Sigmoid colon (tissue), 7 donors: ENCODE data around the gene KLHL26. TPM values are rescaled to one million over a fixed set of nuclear protein-coding genes. Genes with fewer than 3 reads are reported as not detected.
A peak's percentile ranks its signal among the peaks of the same experiment; 100 is the strongest.
"Not testable (repeated sequence)": the region's sequence is repeated elsewhere in the genome, so short reads cannot be mapped to it uniquely, and the experiment has no call there.

Experiments
- DNase-seq: peaks from one replicate; pipeline ENCODE4 v3.0.0-alpha.2; 2019
- H3K27ac ChIP-seq, 4 donors: fragments of 200-600 bp; sonication (generic); one replicate each; pipeline ENCODE4 v1.5.1; 2016 to 2019; ENCODE audit warnings: mild to moderate bottlenecking in 1 of 4
- H3K27me3 ChIP-seq, 3 donors: fragments of 200-600 bp; sonication (generic); one replicate each; pipeline ENCODE4 v1.5.1; 2019; ENCODE audit warnings: mild to moderate bottlenecking in 1 of 3
- H3K36me3 ChIP-seq, 4 donors: fragments of 200-600 bp; sonication (generic); one replicate each; pipeline ENCODE4 v1.5.1; 2016 to 2019
- H3K4me1 ChIP-seq, 4 donors: fragments of 200-600 bp; sonication (generic); one replicate each; pipeline ENCODE4 v1.5.1; 2017 to 2019
- H3K4me3 ChIP-seq, 4 donors: fragments of 200-600 bp; sonication (generic); one replicate each; pipeline ENCODE4 v1.5.1; 2017 to 2019; ENCODE audit warnings: mild to moderate bottlenecking in 2 of 4, moderate library complexity in 1 of 4
- H3K9me3 ChIP-seq, 4 donors: fragments of 200-600 bp in 3 of 4; sonication (generic) in 3 of 4; one replicate each; pipeline versions ENCODE4 v1.5.1 to v1.6.1; 2013 to 2019
- CTCF ChIP-seq, 4 experiments: fragments of 450-650 bp in 3 of 4; fragments of 200-600 bp in 1 of 4; IDR thresholded peaks; one replicate each; pipeline ENCODE4 v1.5.1; 2016 to 2019; ENCODE audit warnings: antibody characterized with exemption in 4 of 4, mild to moderate bottlenecking in 3 of 4, moderate library complexity in 2 of 4
- EP300 ChIP-seq, 4 donors: sonication (generic); formaldehyde crosslinking; IDR thresholded peaks; one replicate each; pipeline ENCODE4 v1.6.1; 2017; ENCODE audit warnings: antibody characterized with exemption in 4 of 4
- POLR2A ChIP-seq, 2 donors: fragments of 450-650 bp; IDR thresholded peaks; one replicate each; pipeline ENCODE4 v1.6.1; 2016; ENCODE audit warnings: antibody characterized with exemption in 2 of 2, mild to moderate bottlenecking in 2 of 2, moderate library complexity in 2 of 2
- POLR2AphosphoS5 ChIP-seq, 4 donors: sonication (generic); formaldehyde crosslinking; IDR thresholded peaks; one replicate each; pipeline ENCODE4 v1.6.1; 2017; ENCODE audit warnings: antibody characterized with exemption in 4 of 4
- WGBS, 2 donors: extraction: QIAGEN DNeasy Blood & Tissue Kit; methylation state at CpG; one replicate each; pipeline ENCODE4 v1.1.7; 2013; 5-methylcytosine and 5-hydroxymethylcytosine counted together
- intact Hi-C: fragments of 100-400 bp; cut with DNase I; formaldehyde crosslinking; loops from one replicate; pipeline ENCODE4 v1.15.1; 2023
- polyA plus RNA-seq, 3 donors: library from polyadenylated mRNA; stranded (reverse); fragments of 200-250 nt; gene quantifications; one replicate each; pipeline ENCODE4 v1.2.3, GENCODE V29; 2013
- total RNA-seq, 4 donors: library from RNA; depleted of rRNA; stranded (reverse); fragments of >200 nt; gene quantifications; one replicate each; pipeline ENCODE4 v1.1.0, GENCODE V29; 2016
- donor health status: healthy with polysubstance abuse.
- donor health status: Bipolar disorder and iron deficiency.
- donor health status: healthy.

KLHL26 gene
- total and polyA plus RNA-seq, 7 donors, result 1.6 to 8.3 (median 4.8) TPM

- 82% methylated on average over 13 of the region's 13 CpGs for WGBS, 2 donors
- TF ChIP-seq POLR2AphosphoS5 (IDR thresholded peaks at IDR 0.05), result no peak
- no peak for TF ChIP-seq EP300 (IDR thresholded peaks at IDR 0.05)
- no peak for TF ChIP-seq CTCF (IDR thresholded peaks at IDR 0.05)
- TF ChIP-seq POLR2A (IDR thresholded peaks at IDR 0.05), result no peak
- Histone ChIP-seq H3K9me3 (no peaks in the 10 kb centered on the region), H3K4me3 (no peak overlapping the region), H3K36me3 (no peaks in the 10 kb centered on the region), H3K4me1 (peaks cover 0 to 58% (median 34%) of the 10 kb centered on the region in 4 donors), H3K27ac (peak overlapping the region in 2 of 4 donors; percentile 57 to 80), H3K27me3 (no peaks in the 10 kb centered on the region)
- intact Hi-C loops, result no loop called here
- no peak for DNase-seq
Measured at GRCh38 chr19:18677156-18677555, 40.3 kb downstream of the KLHL26 start.

GRCh38 chr19:18680148-18680547 lies 43.3 kb downstream of the KLHL26 start:
- not testable (repeated sequence) for H3K36me3 ChIP-seq, H3K9me3 ChIP-seq, H3K27me3 ChIP-seq, DNase-seq, H3K27ac ChIP-seq, H3K4me3 ChIP-seq
- WGBS, 2 donors, result 93 to 99% methylated on average over 1 of the region's 1 CpG
- H3K4me1 ChIP-seq, result peaks cover 0 to 51% (median 33%) of the 10 kb centered on the region in 4 donors
- intact Hi-C loops, result loop anchor here (5.0 kb wide), 2 partner anchors 93 to 512 kb away; partner anchors contain the start of genes BORCS8, REX1BD and RFXANK

- peak overlapping the region in 3 of 4 donors; percentile 56 to 60 (median 57) for H3K4me3 ChIP-seq
- H3K27me3 ChIP-seq, result no peaks in the 10 kb centered on the region
- intact Hi-C loops, result loop anchor here (2.0 to 5.0 kb wide), 3 partner anchors 46 to 510 kb away; partner anchors contain the start of genes BORCS8, KLHL26, REX1BD and RFXANK
- H3K4me1 ChIP-seq, result peaks cover 0 to 30% (median 27%) of the 10 kb centered on the region in 4 donors
- H3K9me3 ChIP-seq, result no peaks in the 10 kb centered on the region
- whole genome bisulfite sequencing, 2 donors, result 13 to 43% methylated on average over 8 of the region's 8 CpGs
- H3K36me3 ChIP-seq, result no peaks in the 10 kb centered on the region
- TF ChIP-seq POLR2A (IDR thresholded peaks at IDR 0.05) (no peak), CTCF (IDR thresholded peaks at IDR 0.05) (no peak), POLR2AphosphoS5 (IDR thresholded peaks at IDR 0.05) (no peak), EP300 (IDR thresholded peaks at IDR 0.05) (no peak)
- H3K27ac ChIP-seq, result peak overlapping the region; percentile 83 to 87 (median 84)
- no peak for DNase-seq
Measured at GRCh38 chr19:18682807-18683108, 45.9 kb downstream of the KLHL26 start.

- Histone ChIP-seq H3K27ac (peak within 1 kb of the TSS; percentile 83 to 87 (median 84)), H3K27me3 (no peaks in the 10 kb centered on the region), H3K36me3 (no peaks in the 10 kb centered on the region), H3K4me3 (peak within 1 kb of the TSS; percentile 56 to 60 (median 57)), H3K9me3 (no peaks in the 10 kb centered on the region), H3K4me1 (peaks cover 0 to 24% (median 21%) of the 10 kb centered on the region in 4 donors)
- intact Hi-C loops, result loop anchor here (2.0 to 5.0 kb wide), 3 partner anchors 47 to 509 kb away; partner anchors contain the start of genes BORCS8, KLHL26, REX1BD and RFXANK
- 1% methylated on average over 86 to 87 of the region's 93 CpGs for WGBS, 2 donors
- peak; percentile 94 for DNase-seq
- peak; percentile 55 to 85 (median 80) for TF ChIP-seq POLR2AphosphoS5 (IDR thresholded peaks at IDR 0.05)
- peak in 1 of 2 donors; percentile 28 for TF ChIP-seq POLR2A (IDR thresholded peaks at IDR 0.05)
- no peak for TF ChIP-seq CTCF (IDR thresholded peaks at IDR 0.05)
- TF ChIP-seq EP300 (IDR thresholded peaks at IDR 0.05), result no peak
Measured at GRCh38 chr19:18683109-18683957, 46.5 kb downstream of the KLHL26 start, which contains the start of gene CRTC1. Gene CRTC1, plus strand, starts transcription at chr19:18683680. Its CDS starts 23 bp downstream, at chr19:18683703.

GRCh38 chr19:18683958-18684641 lies 47.3 kb downstream of the KLHL26 start:
- peak overlapping the region; percentile 56 to 60 (median 57) for H3K4me3 ChIP-seq
- H3K36me3 ChIP-seq, result no peaks in the 10 kb centered on the region
- DNase-seq, result no peak
- 12 to 18% methylated on average over 16 of the region's 16 CpGs for WGBS, 2 donors
- TF ChIP-seq POLR2A (IDR thresholded peaks at IDR 0.05), result no peak
- no peak for TF ChIP-seq EP300 (IDR thresholded peaks at IDR 0.05)
- TF ChIP-seq POLR2AphosphoS5 (IDR thresholded peaks at IDR 0.05), result no peak
- no peak for TF ChIP-seq CTCF (IDR thresholded peaks at IDR 0.05)
- intact Hi-C loops, result loop anchor here (2.0 to 5.0 kb wide), 3 partner anchors 47 to 508 kb away; partner anchors contain the start of genes BORCS8, KLHL26, REX1BD and RFXANK
- H3K9me3 ChIP-seq, result no peaks in the 10 kb centered on the region
- H3K4me1 ChIP-seq, result peaks cover 0 to 21% (median 16%) of the 10 kb centered on the region in 4 donors
- H3K27me3 ChIP-seq, result no peaks in the 10 kb centered on the region
- peak overlapping the region; percentile 83 to 87 (median 84) for H3K27ac ChIP-seq
